HepG2 (cell line): ENCODE data around the gene ZFYVE27. TPM values are rescaled to one million over a fixed set of nuclear protein-coding genes. Genes with fewer than 3 reads are reported as not detected.

Experiments
- ATAC-seq: fragments of 200-7000 bp; cut with Tn5 transposase; 3 replicates; pipeline ENCODE4 v1.9.1; 2020; ENCODE audit warnings: mild to moderate bottlenecking, moderate library complexity
- BruUV-seq: library from RNA; stranded (reverse); fragments of 400-500 nt; replicated peaks from 2 replicates; lab custom pipeline; 2021; lab: Mats Ljungman, UMichigan
- CTCF ChIA-PET: fragments of 300-600 bp; formaldehyde crosslinking; extraction: SDS; loops from one replicate; lab custom pipeline; 2021; ENCODE audit warnings: low total read pairs, inconsistent platforms, low intra/inter-chr PET ratio; lab: Yijun Ruan, JAX
- POLR2A ChIA-PET: fragments of 350-600 bp; sonication (Branson Sonifier 250); formaldehyde crosslinking; loops from one replicate; lab custom pipeline; 2020; ENCODE audit warnings: antibody characterized with exemption, inconsistent platforms; lab: Yijun Ruan, JAX
- DNase-seq: peaks from one replicate; pipeline ENCODE4 v3.0.0-alpha.2; 2015; ENCODE audit warnings: low spot score
- FAIRE-seq: peaks from 3 replicates; lab custom pipeline; 2011; peaks lifted over from hg19 to GRCh38; lab: Jason Lieb, UNC
- H2AFZ ChIP-seq: one replicate; pipeline ENCODE4 v1.6.1; 2011; ENCODE audit warnings: low read length, inconsistent platforms
- H3K27ac ChIP-seq: fragments of 300-600 bp; 3 replicates; pipeline ENCODE4 v1.8.0; 2011; ENCODE audit warnings: mixed run types, mild to moderate bottlenecking, mixed read lengths, low read length, inconsistent platforms; ENCODE audit not compliant: insufficient read depth; ENCODE audit errors: extremely low read length
- H3K27me3 ChIP-seq, 2 experiments: fragments of 200-600 bp in 1 of 2; 2 replicates in 1 of 2; 3 replicates in 1 of 2; pipeline versions ENCODE4 v1.6.0 to v1.8.0; 2011; ENCODE audit warnings: low read length in 2 of 2, mild to moderate bottlenecking in 2 of 2, moderate library complexity in 2 of 2, inconsistent platforms in 1 of 2; ENCODE audit not compliant: insufficient read depth in 2 of 2, control insufficient read depth in 1 of 2
- H3K36me3 ChIP-seq, 2 experiments: fragments of 200-600 bp in 1 of 2; replicated peaks in 1 of 2; 2 replicates in 1 of 2; 3 replicates in 1 of 2; pipeline versions ENCODE4 v1.5.1 to v1.8.0; 2011; ENCODE audit warnings: low read length in 2 of 2, inconsistent platforms in 1 of 2; ENCODE audit not compliant: insufficient read depth in 2 of 2, control insufficient read depth in 1 of 2
- H3K4me1 ChIP-seq: 2 replicates; pipeline ENCODE4 v1.5.1; 2012; ENCODE audit warnings: low read length, inconsistent platforms; ENCODE audit not compliant: insufficient read depth
- H3K4me2 ChIP-seq: 2 replicates; pipeline ENCODE4 v1.6.0; 2011; ENCODE audit warnings: low read depth, low read length, inconsistent platforms
- H3K4me3 ChIP-seq, 3 experiments: fragments of 200-600 bp in 1 of 3; sonication (generic), shearing (Covaris generic) in 1 of 3; replicated peaks in 1 of 3; 2 replicates each; pipeline ENCODE4 v1.5.1; 2011 to 2016; ENCODE audit warnings: low read length in 3 of 3, inconsistent platforms in 2 of 3, low read depth in 2 of 3, mild to moderate bottlenecking in 2 of 3, control low read depth in 1 of 3, mixed read lengths in 1 of 3; ENCODE audit not compliant: insufficient read depth in 1 of 3
- H3K79me2 ChIP-seq: one replicate; pipeline ENCODE4 v1.6.1; 2011; ENCODE audit warnings: low read length, inconsistent platforms; ENCODE audit not compliant: insufficient read depth
- H3K9ac ChIP-seq: 2 replicates; pipeline ENCODE4 v1.6.0; 2011; ENCODE audit warnings: mild to moderate bottlenecking, low read depth, low read length, inconsistent platforms; ENCODE audit not compliant: insufficient read depth
- H3K9me3 ChIP-seq: 2 replicates; pipeline ENCODE4 v1.5.1; 2012; ENCODE audit warnings: mild to moderate bottlenecking, low read length
- H4K20me1 ChIP-seq: 2 replicates; pipeline ENCODE4 v1.6.0; 2011; ENCODE audit warnings: inconsistent platforms, mild to moderate bottlenecking, low read length, moderate library complexity; ENCODE audit not compliant: insufficient read depth
- BHLHE40 ChIP-seq: IDR thresholded peaks from 2 replicates; pipeline ENCODE4 v1.6.1; 2011; ENCODE audit warnings: low read length, improper control_type of control experiment
- EED ChIP-seq: sonication (generic); formaldehyde crosslinking; IDR thresholded peaks from 2 replicates; pipeline ENCODE4 v1.5.0; 2020; ENCODE audit warnings: mild to moderate bottlenecking, missing genetic modification reagents
- FOXP4 ChIP-seq: sonication (generic); formaldehyde crosslinking; IDR thresholded peaks from 2 replicates; pipeline ENCODE4 v1.4.0; 2020; ENCODE audit warnings: missing genetic modification reagents
- JARID2 ChIP-seq: sonication (generic); formaldehyde crosslinking; IDR thresholded peaks from 2 replicates; pipeline ENCODE4 v1.8.1; 2023; ENCODE audit warnings: missing genetic modification reagents, inconsistent platforms; ENCODE audit not compliant: insufficient replicate concordance
- MED13 ChIP-seq: sonication (generic); formaldehyde crosslinking; IDR thresholded peaks from 2 replicates; pipeline ENCODE4 v1.5.0; 2020; ENCODE audit warnings: missing genetic modification reagents
- MEIS1 ChIP-seq: sonication (generic); formaldehyde crosslinking; IDR thresholded peaks from 2 replicates; pipeline ENCODE4 v1.9.0; 2021; ENCODE audit warnings: mild to moderate bottlenecking, missing genetic modification reagents, moderate library complexity, borderline replicate concordance
- PBX2 ChIP-seq: IDR thresholded peaks from 2 replicates; pipeline ENCODE4 v1.6.1; 2016; ENCODE audit warnings: control low read depth
- SIN3B ChIP-seq: fragments of 150-350 bp; IDR thresholded peaks from 2 replicates; pipeline ENCODE4 v1.6.1; 2014; ENCODE audit warnings: low read length
- SOX13 ChIP-seq, 3 experiments: fragments of 450-650 bp in 1 of 3; sonication (generic) in 1 of 3; formaldehyde crosslinking in 1 of 3; IDR thresholded peaks in 2 of 3; conservative IDR thresholded peaks in 1 of 3; 2 replicates each; pipeline versions ENCODE4 v1.5.0 to v1.6.1; 2016 to 2020; ENCODE audit warnings: antibody characterized with exemption in 1 of 3, mild to moderate bottlenecking in 1 of 3, missing compliant biosample characterization in 1 of 3, missing genetic modification reagents in 1 of 3, moderate library complexity in 1 of 3
- U2AF1 ChIP-seq: fragments of 200-400 bp; formaldehyde crosslinking; optimal IDR thresholded peaks from 2 replicates; pipeline ENCODE3; 2017; ENCODE audit warnings: mild to moderate bottlenecking, low read depth, low read length
- ZHX1 ChIP-seq: sonication (generic); formaldehyde crosslinking; IDR thresholded peaks from 2 replicates; pipeline ENCODE4 v1.8.1; 2022; ENCODE audit warnings: low read depth, mild to moderate bottlenecking, missing genetic modification reagents
- ZNF432 ChIP-seq: sonication (generic); formaldehyde crosslinking; IDR thresholded peaks from 2 replicates; pipeline ENCODE4 v1.5.0; 2020; ENCODE audit warnings: missing genetic modification reagents, mild to moderate bottlenecking, borderline replicate concordance
- ZNF496 ChIP-seq: sonication (generic); formaldehyde crosslinking; IDR thresholded peaks from 2 replicates; pipeline ENCODE4 v1.8.1; 2023; ENCODE audit warnings: mild to moderate bottlenecking, moderate library complexity, missing genetic modification reagents; ENCODE audit not compliant: insufficient replicate concordance
- ZSCAN21 ChIP-seq: sonication (generic); formaldehyde crosslinking; IDR thresholded peaks from 2 replicates; pipeline ENCODE4 v1.8.0; 2022; ENCODE audit warnings: mild to moderate bottlenecking, missing genetic modification reagents, moderate library complexity, borderline replicate concordance
- WGBS: methylation state at CpG from one replicate; pipeline ENCODE4 v1.1.6; 2017; ENCODE audit warnings: low lambda C conversion rate; 5-methylcytosine and 5-hydroxymethylcytosine counted together
- in situ Hi-C: cut with HindIII; loops from 2 replicates; pipeline ENCODE4 v1.10.0; 2017; ENCODE audit warnings: low pct_unique_long_range_greater_than_20kb; ENCODE audit not compliant: extremely low pct_ligation_motif_present
- intact Hi-C: fragments of 100-400 bp; cut with micrococcal nuclease; formaldehyde crosslinking; loops from one replicate; pipeline ENCODE4 v1.10.0; 2022; ENCODE audit not compliant: unreplicated experiment
- polyA plus RNA-seq, 8 experiments: library from polyadenylated mRNA; depleted of rRNA in 3 of 8; stranded (reverse) in 7 of 8; unstranded in 1 of 8; fragments of >200 nt; fragmentation: Illumina TruSeq in 4 of 8; extraction: Trizol in 4 of 8; gene quantifications; 2 replicates each; pipeline versions ENCODE4 v1.2.1 to v1.2.3, GENCODE V29; 2011 to 2016; ENCODE audit warnings: low read depth in 4 of 8, missing spikeins in 1 of 8, mixed read lengths in 1 of 8; ENCODE audit not compliant: insufficient read depth in 1 of 8
- total RNA-seq, 5 experiments: library from RNA; depleted of rRNA; stranded (reverse); fragments of >200 nt; fragmentation: Illumina TruSeq; extraction: Trizol; gene quantifications; 2 replicates each; pipeline ENCODE4 v1.2.3, GENCODE V29; 2016; ENCODE audit warnings: low read depth in 1 of 5

The ZFYVE27 gene
- total and polyA plus RNA-seq, 2 of the 13 experiments (the other 11 are each of a cell fraction or from before 2014, with no cell fraction given): 19.7 to 20.5 TPM

- DNase-seq (no peak), FAIRE-seq (no peak), ATAC-seq (no peak)
- peaks cover 6 to 30% of the 10 kb centered on the region in 2 experiments for H3K27me3 ChIP-seq
- no peaks in the 10 kb centered on the region for H3K36me3 ChIP-seq
- no peak overlapping the region for H3K4me2 ChIP-seq
- peaks cover 59% of the 10 kb centered on the region for H3K4me1 ChIP-seq
- TF ChIP-seq JARID2 (CRISPR knock-in tag) (no peak), FOXP4 (CRISPR knock-in tag) (no peak), SOX13 (IDR thresholded peaks at IDR 0.05) (no peak), SOX13 (CRISPR knock-in tag; conservative IDR thresholded peaks at IDR 0.05 in 1 of 2, IDR thresholded peaks at IDR 0.05 in 1 of 2) (no peak), U2AF1 (no peak), MED13 (CRISPR knock-in tag) (no peak), ZNF432 (no peak), ZSCAN21 (no peak), MEIS1 (CRISPR knock-in tag) (no peak), PBX2 (CRISPR knock-in tag) (no peak), EED (no peak), BHLHE40 (no peak), ZNF496 (no peak), SIN3B (no peak), ZHX1 (CRISPR knock-in tag) (no peak)
- no peaks in the 10 kb centered on the region for H3K79me2 ChIP-seq
- ChIA-PET CTCF (no interaction called here), POLR2A (no interaction called here)
- no peak overlapping the region for H3K27ac ChIP-seq
- no peak overlapping the region for H3K4me3 ChIP-seq
- in situ Hi-C loops: no loop called here
- H2AFZ ChIP-seq: no peak overlapping the region
- H3K9ac ChIP-seq: no peak overlapping the region
- no peaks in the 10 kb centered on the region for H4K20me1 ChIP-seq
- intact Hi-C loops: no loop called here
- BruUV-seq: no TSS peak
- H3K9me3 ChIP-seq: no peaks in the 10 kb centered on the region
- WGBS: no CpG with 5 or more reads among the region's 1 CpG
Observed at GRCh38 chr10:97773096-97773495, 36.2 kb downstream of the ZFYVE27 start.
